ENCODE measurements around the gene UBAC2.
A peak's percentile ranks its signal among the peaks of the same experiment; 100 is the strongest.

UBAC2 gene, protein sequence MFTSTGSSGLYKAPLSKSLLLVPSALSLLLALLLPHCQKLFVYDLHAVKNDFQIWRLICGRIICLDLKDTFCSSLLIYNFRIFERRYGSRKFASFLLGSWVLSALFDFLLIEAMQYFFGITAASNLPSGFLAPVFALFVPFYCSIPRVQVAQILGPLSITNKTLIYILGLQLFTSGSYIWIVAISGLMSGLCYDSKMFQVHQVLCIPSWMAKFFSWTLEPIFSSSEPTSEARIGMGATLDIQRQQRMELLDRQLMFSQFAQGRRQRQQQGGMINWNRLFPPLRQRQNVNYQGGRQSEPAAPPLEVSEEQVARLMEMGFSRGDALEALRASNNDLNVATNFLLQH

GRCh38 chr13:99200432-99201167 lies at the start of gene UBAC2:
TSS of gene UBAC2 (plus strand) at chr13:99200854. CDS start at chr13:99200909, 55 bp downstream.
- peak; percentile 89 to 98 (median 96) for DNase-seq

DNA sequence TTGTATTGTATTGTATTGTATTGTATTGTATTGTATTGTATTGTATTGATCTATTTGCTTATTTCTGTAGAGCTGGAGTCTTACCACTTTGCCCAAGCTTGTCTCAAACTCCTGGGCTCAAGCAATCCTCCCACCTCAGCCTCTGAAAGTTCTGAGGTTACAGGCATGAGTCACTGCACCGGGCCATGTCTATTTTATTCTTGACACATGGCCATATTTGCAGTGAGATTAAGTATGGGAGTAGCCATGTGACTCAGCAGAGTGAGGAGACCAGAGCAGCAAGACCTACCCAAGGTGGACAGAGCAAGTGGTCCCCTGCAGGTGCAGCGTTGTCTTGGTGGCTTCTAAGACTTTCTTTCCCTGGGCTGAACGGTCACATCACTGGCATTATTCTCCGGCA lies 49.1 kb upstream of the UBAC2 start:
- no peak for DNase-seq

GRCh38 chr13:99153219-99153618 lies 47.4 kb upstream of the UBAC2 start:
- no peak for DNase-seq

DNA sequence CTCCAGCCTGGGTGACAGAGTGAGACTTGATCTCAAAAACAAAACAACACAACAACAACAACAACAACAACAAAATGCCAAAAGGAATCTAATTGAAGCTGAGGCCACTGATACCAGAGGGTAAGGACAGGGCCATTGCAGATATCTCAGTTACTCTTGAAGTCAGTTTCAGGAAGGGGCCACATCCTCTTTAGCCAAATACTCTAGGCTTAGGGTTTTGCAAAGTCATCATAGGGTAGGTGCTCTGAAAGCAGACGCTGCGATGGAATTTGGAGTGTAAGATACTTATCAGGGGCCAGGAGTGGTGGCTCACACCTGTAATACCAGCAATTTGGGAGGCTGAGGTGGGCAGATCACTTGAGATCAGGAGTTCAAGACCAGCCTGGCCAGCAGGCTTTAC lies 46.6 kb upstream of the UBAC2 start:
- no peak for DNase-seq

GRCh38 chr13:99155821-99156220 lies 44.8 kb upstream of the UBAC2 start:
- no peak for DNase-seq

GRCh38 chr13:99157046-99157445 lies 43.6 kb upstream of the UBAC2 start:
- DNase-seq = no peak

DNA sequence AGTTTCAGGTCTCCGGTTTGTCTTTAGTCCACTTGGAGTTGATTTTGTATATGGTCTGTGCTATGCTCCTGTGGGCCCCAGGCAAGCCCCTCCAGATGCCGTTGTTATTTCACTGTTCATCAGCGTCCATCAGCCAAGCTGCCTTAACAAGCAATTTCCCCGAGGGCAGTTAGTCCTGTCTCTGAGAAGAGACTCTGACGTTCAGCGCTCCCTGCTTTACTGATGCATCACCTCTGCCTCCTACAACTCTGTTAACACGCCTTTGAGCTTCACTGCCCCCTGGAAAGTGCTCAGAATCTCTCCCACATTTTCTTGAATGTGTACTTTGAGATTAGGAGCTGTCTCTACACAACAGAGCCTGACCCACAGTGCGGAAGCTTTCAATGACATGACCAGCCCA lies 41.8 kb upstream of the UBAC2 start:
- no peak for DNase-seq

DNA sequence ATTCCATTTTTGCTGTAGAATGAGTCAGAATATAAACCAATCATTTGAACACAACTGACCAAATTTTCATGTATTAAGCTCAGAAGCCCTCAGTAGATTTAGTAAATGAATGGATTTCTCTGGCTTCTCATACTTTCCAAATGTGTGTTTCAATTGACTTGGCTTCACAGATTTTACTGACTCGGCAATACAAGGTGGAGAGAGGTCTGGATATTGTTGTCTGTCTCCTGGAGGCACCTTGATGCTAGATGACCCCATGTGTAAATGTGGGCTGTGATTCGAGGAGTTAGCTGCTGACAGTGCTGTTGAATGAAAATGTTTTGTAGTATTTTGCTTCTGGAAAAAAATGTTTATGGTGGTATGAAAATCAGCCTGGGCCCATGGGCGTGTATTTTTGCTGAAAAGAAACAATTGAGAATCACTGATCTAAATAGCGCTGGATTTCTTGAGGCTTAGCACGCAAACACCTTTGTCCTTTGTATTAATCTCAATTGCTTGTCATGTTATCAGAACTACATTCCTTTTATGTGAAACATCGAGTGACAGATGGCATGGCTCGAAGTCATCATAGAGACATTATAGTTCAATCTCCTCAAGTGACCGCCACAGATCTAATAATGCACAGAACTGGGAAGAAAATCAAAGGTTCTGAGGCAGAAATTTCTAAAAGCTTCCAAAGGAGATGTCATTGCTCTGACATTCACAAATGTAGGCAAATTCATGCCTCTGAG lies 41.2 kb upstream of the UBAC2 start:
- DNase-seq = no peak

GRCh38 chr13:99160415-99160814 lies 40.2 kb upstream of the UBAC2 start:
- no peak for DNase-seq

DNA sequence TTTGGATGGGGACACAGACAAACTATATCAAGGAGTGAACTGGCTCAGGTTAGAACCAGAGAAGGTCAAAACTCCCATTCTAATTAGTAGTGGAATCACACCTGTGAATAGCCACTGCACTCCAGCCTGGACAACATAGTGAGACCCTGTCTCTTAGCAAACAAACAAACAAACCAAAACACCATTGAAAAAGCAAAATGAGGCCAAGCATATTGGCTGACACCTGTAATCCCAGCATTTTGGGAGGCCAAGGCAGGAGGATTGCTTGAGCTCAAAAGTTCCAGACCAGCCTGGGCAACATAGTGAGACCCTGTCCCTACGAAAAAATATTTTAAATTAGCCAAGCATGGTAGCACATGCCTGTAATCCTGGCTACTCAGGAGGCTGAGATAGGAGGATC lies 39.1 kb upstream of the UBAC2 start:
- no peak for DNase-seq

DNA sequence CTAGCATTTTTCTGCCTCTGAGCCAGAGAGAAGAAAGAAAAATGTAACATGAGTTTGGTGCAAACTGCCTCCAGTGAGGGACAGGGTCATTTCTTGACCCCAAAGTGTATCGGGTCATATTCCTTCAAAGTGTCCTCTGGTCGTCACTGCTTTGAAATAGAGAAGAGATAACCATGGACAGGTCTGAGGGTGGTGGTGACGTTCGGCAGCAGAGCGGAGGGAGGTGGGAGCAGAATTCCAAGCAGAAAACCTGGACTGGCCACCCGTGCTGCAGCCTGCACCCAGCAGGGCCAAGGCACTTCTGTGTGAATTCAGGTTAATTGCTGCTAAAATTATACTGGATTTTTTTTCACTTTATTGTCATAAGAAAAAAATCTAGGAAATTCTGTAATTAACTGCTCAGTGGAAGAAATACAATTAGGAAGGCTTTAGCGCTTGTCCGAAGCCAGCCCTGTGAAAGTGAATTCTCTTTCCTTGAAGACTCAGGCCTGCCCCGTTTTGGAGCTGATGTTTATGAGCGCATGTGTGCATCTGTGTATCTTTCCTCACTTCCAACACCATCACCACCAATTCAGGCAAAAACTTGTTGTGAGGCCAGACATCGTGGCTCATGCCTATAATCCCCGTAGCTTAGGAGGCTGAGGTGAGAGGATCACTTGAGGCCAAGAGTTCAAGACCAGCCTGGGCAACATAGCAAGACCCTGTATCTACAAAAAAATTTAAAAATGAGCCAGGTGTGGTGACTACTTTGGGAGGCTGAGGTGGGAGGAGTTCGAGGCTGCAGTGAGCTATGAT lies 37.9 kb upstream of the UBAC2 start:
- DNase-seq = no peak

DNA sequence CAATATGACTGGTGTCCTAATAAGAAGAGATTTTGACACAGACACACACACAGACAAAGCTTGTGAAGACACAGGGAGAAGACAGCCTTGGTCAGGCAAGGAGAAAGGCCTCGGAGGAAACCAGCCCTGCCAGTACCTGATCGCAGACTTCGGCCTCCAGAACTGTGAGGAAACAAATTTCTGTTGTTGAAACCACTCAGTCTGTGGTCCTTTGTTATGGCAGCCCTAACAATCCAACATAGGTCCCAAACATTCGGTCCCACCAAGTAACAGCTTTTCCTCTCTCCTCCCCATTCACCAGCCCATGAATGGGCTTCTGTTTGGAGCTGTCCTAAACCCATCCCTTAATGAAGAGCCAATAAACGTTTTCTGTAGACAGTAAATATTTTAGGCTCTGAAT lies 36.4 kb upstream of the UBAC2 start:
- no peak for DNase-seq

GRCh38 chr13:99165753-99166587 lies 34.7 kb upstream of the UBAC2 start:
- no peak for DNase-seq

GRCh38 chr13:99172951-99173350 lies 27.7 kb upstream of the UBAC2 start:
- no peak for DNase-seq

DNA sequence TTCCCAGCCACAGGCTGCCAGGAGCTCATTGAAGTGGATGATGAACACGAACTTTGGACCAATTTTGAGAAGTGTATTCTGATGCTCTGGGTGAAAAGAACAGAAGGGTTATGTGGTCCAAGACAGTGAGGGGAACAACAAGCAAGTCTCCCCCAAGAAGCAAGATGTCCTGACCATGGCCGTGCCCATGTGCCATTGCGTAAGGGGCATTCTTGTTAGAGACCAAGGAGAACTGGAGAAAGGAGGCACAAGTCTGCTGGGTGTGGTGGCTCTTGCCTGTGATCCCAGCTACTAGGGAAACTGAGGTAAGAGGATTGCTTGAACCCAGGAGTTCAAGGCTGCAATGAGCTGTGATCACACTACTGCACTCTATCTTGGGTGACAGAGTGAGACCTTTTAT lies 27.0 kb upstream of the UBAC2 start:
- DNase-seq = no peak

DNA sequence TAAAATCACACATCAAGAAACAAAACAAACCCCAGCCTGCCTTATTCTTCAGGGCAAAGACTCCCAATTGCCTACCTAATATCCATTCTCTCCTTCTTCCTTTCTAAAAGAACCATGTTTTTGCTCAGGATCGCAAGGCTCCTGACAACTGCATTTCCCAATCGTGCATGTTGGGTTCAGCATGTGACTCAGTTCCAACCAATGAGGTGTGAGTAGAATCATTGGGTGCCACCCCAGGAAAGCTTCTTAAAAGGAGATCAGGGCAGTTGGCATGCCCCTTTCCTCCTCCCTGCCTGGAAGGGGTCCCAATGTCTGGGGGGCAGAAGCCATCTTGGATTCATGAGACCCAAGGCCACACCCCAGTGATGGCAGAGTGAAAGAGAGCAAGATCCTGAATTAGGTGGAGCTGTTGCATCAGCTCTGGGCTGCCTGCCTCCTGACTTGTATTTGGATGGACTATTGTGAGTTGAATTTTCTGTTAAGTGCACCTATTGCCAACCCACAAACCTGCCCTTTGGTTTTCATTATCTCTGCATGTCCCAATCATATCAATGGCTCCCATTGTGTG lies 26.0 kb upstream of the UBAC2 start:
- DNase-seq = no peak

- peak; percentile 46 to 81 (median 62) for DNase-seq
Measured at GRCh38 chr13:99176309-99177276, 24.1 kb upstream of the UBAC2 start.

GRCh38 chr13:99178636-99179035 lies 22.0 kb upstream of the UBAC2 start:
- no peak for DNase-seq

DNA sequence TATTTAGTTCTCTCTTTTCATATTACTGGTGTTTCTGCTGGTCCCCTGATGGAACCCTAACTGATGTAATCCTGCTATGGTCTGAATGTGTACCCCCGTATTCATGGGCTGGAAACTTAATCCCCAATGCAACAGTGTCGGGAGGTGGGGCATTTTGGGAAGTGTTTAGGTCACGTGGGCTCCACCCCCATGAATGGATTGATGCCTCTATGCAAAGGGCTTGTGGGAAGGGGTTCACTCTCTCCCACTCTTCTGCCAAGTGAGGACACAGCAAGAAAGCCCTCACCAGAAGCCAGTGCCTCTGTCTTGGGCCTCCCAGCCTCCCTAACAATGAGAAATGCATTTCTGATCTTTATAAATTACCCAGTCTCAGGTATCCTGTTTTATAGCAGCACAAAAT lies 21.2 kb upstream of the UBAC2 start:
- DNase-seq = no peak

DNA sequence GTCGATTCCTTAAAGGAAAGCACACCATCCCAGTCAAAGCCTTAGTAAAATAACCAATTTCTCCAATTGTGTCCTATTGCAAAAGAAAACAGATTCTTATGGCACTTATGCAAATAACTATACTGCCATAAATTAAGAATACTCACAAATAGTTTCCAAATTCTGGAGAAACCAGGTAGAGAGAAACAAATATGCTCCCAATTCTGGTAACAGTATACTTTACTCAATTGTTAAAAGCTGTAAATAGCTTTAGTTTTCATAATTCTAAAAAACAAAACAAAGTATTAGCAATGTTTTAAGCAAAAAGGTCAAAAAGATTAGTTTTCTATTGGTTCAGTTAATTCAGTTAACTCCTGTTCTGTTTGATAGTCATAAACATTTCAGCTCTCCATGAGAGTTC lies 18.2 kb upstream of the UBAC2 start:
- DNase-seq = peak in 1 of 6 experiments; percentile 10

Measured in stimulated activated naive CD4-positive, alpha-beta T cell (primary cell).